ENCODE data around the gene ISCU. TPM values are rescaled to one million over a fixed set of nuclear protein-coding genes. Genes with fewer than 3 reads are reported as not detected.

Gene ISCU
- total and polyA plus RNA-seq, 2 donors (not counting 3 experiments of a cell fraction or from before 2014, with no cell fraction given): 74.8 to 78.6 TPM

DNA sequence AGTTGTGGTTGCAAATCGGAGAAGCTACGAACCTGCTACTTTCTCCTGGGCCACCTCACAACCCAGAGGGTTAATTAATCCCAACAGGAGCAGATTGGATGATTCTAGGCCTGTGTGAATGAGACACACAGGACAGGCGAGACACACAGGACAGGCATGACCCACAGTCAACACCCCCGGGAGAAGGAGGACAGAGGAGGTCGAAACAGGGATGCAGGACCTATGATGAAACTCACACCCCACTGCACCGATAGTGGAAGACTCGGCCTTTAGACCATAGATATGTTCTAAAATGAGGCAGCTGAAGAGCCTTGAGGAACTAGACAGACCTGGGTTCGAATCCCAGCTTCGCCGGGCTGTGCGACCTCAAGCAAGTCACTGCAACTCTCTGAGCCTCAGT is 23.9 kb downstream of the ISCU start:
- no peak overlapping the region for H3K9ac ChIP-seq (replicated peaks; ENCODE audit: extremely low read depth, insufficient read depth, low read length)
- no peak for DNase-seq (ENCODE audit: low read depth, low spot score)
- intact Hi-C loops (cut with micrococcal nuclease) (no loop called here), dilution Hi-C loops (cut with MboI; ENCODE audit: extremely low pct_ligation_motif_present, low sequenced_read_pairs) (no loop called here)
- BruUV-seq (replicated peaks): no TSS peak
- H4K20me1 ChIP-seq (replicated peaks; ENCODE audit: control insufficient read depth, extremely low read depth, insufficient read depth, low read length): no peaks in the 10 kb centered on the region
- no peaks in the 10 kb centered on the region for H3K36me3 ChIP-seq (ENCODE audit: control insufficient read depth in 2 of 2, extremely low read depth in 1 of 2, insufficient read depth in 2 of 2, low read length in 2 of 2)
- H3K27me3 ChIP-seq (ENCODE audit: control insufficient read depth in 2 of 2, insufficient read depth in 2 of 2, low read length in 2 of 2): peaks cover 0 to 4% of the 10 kb centered on the region in 2 experiments
- H3K27ac ChIP-seq (ENCODE audit: insufficient read depth, low read depth, low read length): no peak overlapping the region
- H3K4me1 ChIP-seq (ENCODE audit: control insufficient read depth, extremely low read depth, insufficient read depth, low read length): no peaks in the 10 kb centered on the region
- no peak overlapping the region for H3K4me3 ChIP-seq (replicated peaks in 1 of 3; ENCODE audit: insufficient read depth in 1 of 3, low read depth in 1 of 3, low read length in 3 of 3)
- no peak for TF ChIP-seq JUN (IDR thresholded peaks at IDR 0.05; ENCODE audit: borderline replicate concordance, insufficient read depth, insufficient read length, low read depth)
- no peak for TF ChIP-seq POLR2AphosphoS5 (IDR thresholded peaks at IDR 0.05; ENCODE audit: insufficient read depth, low read depth, low read length)
- no peak for TF ChIP-seq EZH2 (IDR thresholded peaks at IDR 0.05; ENCODE audit: borderline replicate concordance, low read depth, low read length, severe bottlenecking)
- no peak for TF ChIP-seq POLR2A (IDR thresholded peaks at IDR 0.05; ENCODE audit: low read depth, low read length)
- TF ChIP-seq, protein P1, sequence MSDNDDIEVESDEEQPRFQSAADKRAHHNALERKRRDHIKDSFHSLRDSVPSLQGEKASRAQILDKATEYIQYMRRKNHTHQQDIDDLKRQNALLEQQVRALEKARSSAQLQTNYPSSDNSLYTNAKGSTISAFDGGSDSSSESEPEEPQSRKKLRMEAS (IDR thresholded peaks at IDR 0.05; ENCODE audit: insufficient read depth, insufficient read length): no peak
- TF ChIP-seq, protein P2, sequence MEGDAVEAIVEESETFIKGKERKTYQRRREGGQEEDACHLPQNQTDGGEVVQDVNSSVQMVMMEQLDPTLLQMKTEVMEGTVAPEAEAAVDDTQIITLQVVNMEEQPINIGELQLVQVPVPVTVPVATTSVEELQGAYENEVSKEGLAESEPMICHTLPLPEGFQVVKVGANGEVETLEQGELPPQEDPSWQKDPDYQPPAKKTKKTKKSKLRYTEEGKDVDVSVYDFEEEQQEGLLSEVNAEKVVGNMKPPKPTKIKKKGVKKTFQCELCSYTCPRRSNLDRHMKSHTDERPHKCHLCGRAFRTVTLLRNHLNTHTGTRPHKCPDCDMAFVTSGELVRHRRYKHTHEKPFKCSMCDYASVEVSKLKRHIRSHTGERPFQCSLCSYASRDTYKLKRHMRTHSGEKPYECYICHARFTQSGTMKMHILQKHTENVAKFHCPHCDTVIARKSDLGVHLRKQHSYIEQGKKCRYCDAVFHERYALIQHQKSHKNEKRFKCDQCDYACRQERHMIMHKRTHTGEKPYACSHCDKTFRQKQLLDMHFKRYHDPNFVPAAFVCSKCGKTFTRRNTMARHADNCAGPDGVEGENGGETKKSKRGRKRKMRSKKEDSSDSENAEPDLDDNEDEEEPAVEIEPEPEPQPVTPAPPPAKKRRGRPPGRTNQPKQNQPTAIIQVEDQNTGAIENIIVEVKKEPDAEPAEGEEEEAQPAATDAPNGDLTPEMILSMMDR (IDR thresholded peaks at IDR 0.05; ENCODE audit: extremely low read depth in 1 of 2, insufficient read depth in 1 of 2, low read depth in 1 of 2, low read length in 2 of 2): no peak
- TF ChIP-seq FOS (IDR thresholded peaks at IDR 0.05; ENCODE audit: borderline replicate concordance, insufficient read depth, low read length): no peak
- no peak for TF ChIP-seq MYC (IDR thresholded peaks at IDR 0.05; ENCODE audit: low read depth, low read length)
- TF ChIP-seq GATA2 (IDR thresholded peaks at IDR 0.05; ENCODE audit: insufficient read depth, insufficient read length, low read depth, low read length): no peak
- POLR2A ChIA-PET: no interaction called here
- CTCF ChIA-PET: interaction anchor here (1.1 kb wide), 1 partner anchor 31 kb away, joined by 3 read pairs; no protein-coding TSS in a partner anchor
- no peak for FAIRE-seq
- H3K9me3 ChIP-seq (replicated peaks; ENCODE audit: control insufficient read depth, insufficient read depth, low read length): no peaks in the 10 kb centered on the region
- no peak overlapping the region for H3K4me2 ChIP-seq (ENCODE audit: insufficient read depth, low read length)
- H3K9me1 ChIP-seq (replicated peaks; ENCODE audit: control insufficient read depth, extremely low read depth, insufficient read depth, low read length): no peaks in the 10 kb centered on the region
- no peak overlapping the region for H2AFZ ChIP-seq (ENCODE audit: low read depth, low read length)
- H3K79me2 ChIP-seq (ENCODE audit: control insufficient read depth, insufficient read depth, low read length): no peaks in the 10 kb centered on the region
